Omental fat pad (tissue), 4 donors: ENCODE measurements around the gene ANGPT4. TPM values are rescaled to one million over a fixed set of nuclear protein-coding genes. Genes with fewer than 3 reads are reported as not detected.

Source experiments
- ATAC-seq: fragments of 150-250 bp; one replicate; pipeline ENCODE4 v1.9.1; 2016; ENCODE audit warnings: mild to moderate bottlenecking, moderate library complexity; ENCODE audit not compliant: low FRiP score
- DNase-seq: peaks from one replicate; pipeline ENCODE4 v3.0.0-alpha.2; 2019; ENCODE audit warnings: low spot score
- CTCF ChIP-seq, 3 donors: fragments of 450-650 bp; IDR thresholded peaks; one replicate each; pipeline ENCODE4 v1.5.1; 2016 to 2017; ENCODE audit warnings: antibody characterized with exemption in 3 of 3, mild to moderate bottlenecking in 3 of 3, moderate library complexity in 2 of 3
- total RNA-seq, 4 donors: library from RNA; depleted of rRNA; stranded (reverse); fragments of >200 nt; gene quantifications; one replicate each; pipeline ENCODE4 v1.1.0, GENCODE V29; 2016

ANGPT4 gene
- total RNA-seq, 4 donors from 2014 or later: 0.44 to 27.6 (median 3.4) TPM

DNA sequence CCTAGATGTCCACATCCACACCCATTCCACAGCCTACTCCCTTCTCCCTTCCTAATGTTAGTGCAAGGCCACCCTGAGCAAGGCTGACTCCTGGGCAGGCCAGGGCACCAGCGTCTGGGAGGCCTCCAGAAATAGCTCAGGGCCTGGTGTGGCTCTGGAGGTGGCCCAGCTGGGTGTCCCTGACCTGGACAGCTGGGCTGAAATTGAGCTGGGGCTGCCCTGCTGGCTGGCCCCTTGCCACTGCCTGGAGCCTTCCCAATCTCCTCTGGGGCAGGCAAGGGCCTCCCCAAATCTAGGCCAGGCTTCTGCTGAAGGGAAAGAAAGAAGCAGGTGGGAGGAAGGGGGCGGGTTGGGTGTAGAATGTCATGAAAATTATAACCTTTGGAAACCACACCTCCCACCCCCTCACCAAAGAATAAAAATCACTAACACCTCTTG lies 80.5 kb downstream of the ANGPT4 start:
- no peak for TF ChIP-seq CTCF (IDR thresholded peaks at IDR 0.05)
- no peak for DNase-seq
- ATAC-seq: no peak

GRCh38 chr20:834151-834746 lies 81.9 kb downstream of the ANGPT4 start:
- ATAC-seq (peak; percentile 15), DNase-seq (no peak)
- TF ChIP-seq CTCF (IDR thresholded peaks at IDR 0.05): no peak

- DNase-seq (peak; percentile 78), ATAC-seq (peak; percentile 95)
- no peak for TF ChIP-seq CTCF (IDR thresholded peaks at IDR 0.05)
Observed at GRCh38 chr20:833450-834150, 82.5 kb downstream of the ANGPT4 start, which contains the start of gene FAM110A. Gene FAM110A, plus strand, starts transcription at chr20:833715. Its CDS starts 11,090 bp downstream, at chr20:844805.

DNA sequence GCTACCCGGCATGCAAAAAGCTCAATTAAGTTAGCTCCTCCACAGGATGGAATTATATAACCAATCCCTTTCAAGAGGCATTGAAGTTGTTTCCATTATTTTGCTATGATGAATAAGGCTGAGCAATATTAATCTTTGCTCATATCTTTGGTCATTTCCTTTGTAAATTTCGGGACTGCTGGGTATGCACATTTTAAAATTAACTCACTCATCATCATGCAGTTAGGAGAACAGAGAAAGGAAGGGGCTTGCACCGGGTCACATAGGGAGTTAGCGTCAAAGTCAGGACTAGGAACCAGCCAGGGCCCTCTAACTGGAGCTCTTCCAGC lies 83.0 kb downstream of the ANGPT4 start:
- peak; percentile 46 for ATAC-seq
- no peak for DNase-seq
- TF ChIP-seq CTCF (IDR thresholded peaks at IDR 0.05): no peak

DNA sequence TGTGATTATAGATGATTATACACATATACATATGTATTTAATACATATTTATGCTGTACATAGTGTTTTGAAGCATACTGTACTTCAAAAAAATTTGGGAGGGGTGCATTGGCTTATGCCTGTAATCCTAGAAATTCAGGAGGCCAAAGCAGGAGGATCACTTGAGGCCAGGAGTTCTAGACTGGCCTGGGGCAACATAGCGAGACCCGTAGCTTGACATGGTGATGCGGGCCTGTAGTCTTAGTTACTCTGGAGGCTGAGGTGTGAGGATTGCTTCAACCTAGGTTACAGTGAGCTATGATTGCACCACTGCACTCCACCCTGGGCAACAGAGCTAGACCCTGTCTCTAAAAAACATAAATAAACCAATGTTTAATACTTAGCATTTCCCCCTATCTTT lies 84.2 kb downstream of the ANGPT4 start:
- ATAC-seq: no peak
- TF ChIP-seq CTCF (IDR thresholded peaks at IDR 0.05): no peak
- DNase-seq: no peak

DNA sequence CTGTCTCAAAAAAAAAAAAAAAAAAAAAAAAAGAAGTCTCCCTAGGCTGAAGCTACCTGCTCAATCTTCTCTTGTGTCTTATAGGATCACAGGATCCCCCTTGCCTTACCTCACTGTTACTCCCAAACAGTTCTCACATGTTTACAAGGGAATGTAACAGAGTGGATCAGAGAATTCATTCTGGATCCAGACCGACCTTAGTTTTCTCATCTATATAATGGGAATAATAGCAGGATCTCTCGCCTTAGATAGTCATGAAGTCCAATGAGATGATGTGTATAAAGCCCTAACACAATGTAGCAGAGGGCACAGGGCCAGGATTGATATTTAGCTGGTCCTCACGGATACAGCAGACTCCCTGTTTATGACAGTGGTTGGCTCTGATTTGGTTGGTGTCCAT lies 84.9 kb downstream of the ANGPT4 start:
- TF ChIP-seq CTCF (IDR thresholded peaks at IDR 0.05): no peak
- ATAC-seq (no peak), DNase-seq (no peak)

DNA sequence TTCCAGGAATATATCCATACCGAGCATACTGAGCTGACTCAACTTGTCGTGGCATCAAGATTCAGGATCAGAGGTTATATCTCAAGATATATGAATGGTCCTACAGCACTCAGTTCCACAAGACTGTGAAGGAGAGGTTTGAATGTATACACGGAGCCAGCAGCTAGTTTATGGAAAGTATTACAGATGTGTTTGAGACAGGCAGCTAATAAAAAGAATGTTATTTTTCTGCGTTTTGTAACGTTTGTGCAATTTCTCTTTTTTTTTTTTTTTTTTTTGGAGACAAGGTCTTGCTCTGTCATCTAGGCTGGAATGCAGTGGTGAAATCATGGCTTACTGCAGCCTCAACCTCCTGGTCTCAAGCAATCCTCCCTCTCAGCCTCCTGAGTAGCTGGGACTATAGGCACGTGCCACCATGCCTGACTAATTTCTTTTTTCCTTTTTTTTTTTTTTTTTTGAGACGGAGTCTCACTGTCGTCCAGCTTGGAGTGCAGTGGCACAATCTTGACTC lies 86.1 kb downstream of the ANGPT4 start:
- TF ChIP-seq CTCF (IDR thresholded peaks at IDR 0.05): no peak
- DNase-seq: no peak
- ATAC-seq: no peak
